Stimulated activated CD4-positive, alpha-beta T cell treated with anti-CD3 and anti-CD28 coated beads, Interleukin-4, amount 100 ng/mL, for 24 hours (primary cell): ENCODE measurements around the gene PITPNB.

Experiments
- DNase-seq: peaks from one replicate; pipeline ENCODE4 v3.0.0-alpha.2; 2020

Gene PITPNB

DNA sequence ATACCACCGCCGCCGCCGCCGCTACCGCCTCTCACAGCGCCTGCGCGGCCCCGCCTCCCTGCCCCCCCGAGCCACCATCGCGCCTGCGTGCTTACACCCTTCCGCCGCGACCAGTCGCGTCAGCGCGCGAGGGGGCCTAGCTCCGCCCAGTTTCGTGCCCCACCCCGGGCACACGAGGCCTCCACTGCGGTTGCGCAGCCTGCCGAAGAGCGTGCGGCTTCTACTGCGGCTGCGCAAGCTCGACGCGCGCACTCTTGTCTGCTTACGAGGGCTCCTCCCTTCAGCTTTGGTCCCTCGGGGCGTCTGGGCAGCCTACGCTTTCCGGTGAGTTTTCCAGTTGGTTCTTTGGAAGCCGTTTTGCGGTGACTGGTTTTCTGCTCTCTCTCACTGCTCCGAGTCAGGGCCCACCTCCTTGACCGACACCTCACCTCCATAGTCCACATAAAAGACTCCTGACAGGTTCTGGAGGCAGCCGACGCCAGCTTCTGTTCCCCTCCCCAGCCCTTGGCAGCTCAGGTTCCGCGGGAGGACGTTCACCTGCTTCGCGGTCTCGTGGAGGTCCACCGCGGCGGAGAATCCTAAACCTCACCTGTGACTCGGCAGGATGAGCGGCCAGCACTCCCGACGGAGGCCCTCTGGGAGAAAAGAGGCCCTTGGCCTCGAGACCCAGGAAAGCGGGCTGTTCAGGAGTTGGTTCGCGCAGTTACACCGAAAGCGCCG is at the start of gene PITPNB:
PITPNB (minus strand) TSS at position 35 of the 720 bp plus-strand sequence. CDS start 65 bp downstream, outside the sequence.
- DNase-seq = peak; percentile 98

DNA sequence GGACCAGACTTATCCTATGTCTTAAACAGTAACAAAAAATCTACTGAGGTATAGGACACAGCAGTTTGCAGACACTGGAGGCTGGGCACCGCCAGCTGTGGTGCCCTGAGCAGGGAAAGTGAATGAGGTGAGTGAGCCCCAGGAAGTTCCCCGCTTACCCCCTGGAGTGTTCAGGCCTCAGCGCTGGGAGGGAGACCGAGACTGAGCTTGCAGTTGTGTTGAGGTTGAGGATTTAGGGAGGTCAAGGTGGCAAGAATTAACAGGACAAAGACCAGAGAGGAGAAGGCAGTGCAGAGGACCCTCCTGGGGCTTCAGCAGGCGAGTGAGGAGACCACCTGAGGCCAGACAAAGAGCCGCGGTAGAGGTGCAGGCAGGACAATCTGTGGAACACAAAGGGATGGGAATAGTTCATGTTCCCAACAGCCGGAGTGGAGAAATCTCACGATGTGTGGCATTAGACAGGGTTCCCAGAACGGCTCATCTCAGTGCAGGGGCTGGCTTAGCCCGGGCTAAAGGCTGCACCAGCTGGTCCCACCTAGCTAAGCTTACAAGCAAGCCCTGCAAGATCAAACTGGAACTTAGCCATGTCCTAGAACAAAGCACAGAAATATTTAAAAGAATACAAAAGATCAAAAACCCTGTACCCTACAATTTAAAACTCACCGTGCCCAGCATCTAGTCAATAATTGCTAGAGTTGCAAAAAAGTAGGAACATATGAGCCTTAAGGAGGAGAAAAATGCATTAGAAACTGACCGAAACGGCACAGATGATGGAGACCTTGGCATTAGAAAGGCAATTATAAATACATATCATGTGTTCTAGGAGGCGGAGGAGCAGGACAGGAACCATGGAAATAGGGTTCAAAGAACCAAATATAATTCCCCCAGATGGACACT is 47.4 kb upstream of the PITPNB start:
- DNase-seq = no peak

DNA sequence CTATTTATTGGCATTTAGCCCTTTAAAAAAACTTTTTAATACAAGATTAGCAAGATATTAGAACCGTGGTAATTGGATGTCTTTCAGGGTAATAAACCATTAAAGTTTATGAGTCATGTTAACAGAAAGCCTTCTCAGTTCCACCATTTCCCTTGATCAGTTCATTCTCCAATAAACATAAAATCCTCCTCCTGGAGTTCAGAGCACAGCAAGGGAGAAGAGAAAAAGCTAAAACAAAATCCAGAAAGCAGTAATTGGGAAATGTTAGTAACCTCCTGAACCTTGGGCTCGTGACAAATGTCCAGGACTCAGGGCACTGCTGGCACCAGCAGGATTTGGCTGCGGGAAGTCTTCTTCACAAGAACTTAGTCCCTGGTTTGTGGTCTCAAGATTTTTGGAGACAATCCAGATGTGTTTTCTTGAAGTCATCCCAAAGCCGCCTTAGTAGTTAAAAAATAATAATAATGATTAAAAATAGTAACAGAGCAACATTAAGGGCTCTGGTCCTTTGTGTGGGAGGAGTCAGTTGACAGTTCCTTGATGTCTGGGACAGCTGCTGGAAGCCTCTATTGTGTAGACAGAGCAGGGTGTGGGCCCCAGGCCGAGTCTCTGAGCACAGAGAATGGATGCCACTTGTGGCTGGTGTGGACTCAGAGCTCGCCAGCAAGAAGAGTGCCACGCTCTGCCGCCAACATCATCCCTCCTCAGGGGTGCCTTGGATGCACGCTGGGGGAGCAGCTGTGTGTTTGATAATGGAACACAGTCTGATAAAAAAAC is 43.4 kb upstream of the PITPNB start:
- no peak for DNase-seq

DNA sequence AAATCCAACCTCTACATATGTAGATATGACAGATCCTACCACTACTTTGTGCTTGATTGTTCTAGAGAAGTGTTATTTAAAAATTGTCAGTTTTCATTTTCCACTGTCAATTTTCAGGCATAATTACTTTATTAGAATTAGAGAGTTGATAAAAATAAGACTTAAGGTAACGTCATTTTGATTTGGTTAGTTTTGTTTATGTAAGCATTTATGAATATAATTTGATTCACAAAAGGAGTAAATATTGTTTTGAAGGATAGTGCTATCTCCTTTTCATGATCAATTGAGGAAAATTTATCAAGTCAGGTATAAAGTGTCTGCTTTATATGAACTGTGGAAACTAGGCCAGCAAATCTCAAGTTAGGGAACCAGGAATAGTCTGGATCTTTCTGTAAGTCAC is 42.6 kb upstream of the PITPNB start:
- DNase-seq = no peak

DNA sequence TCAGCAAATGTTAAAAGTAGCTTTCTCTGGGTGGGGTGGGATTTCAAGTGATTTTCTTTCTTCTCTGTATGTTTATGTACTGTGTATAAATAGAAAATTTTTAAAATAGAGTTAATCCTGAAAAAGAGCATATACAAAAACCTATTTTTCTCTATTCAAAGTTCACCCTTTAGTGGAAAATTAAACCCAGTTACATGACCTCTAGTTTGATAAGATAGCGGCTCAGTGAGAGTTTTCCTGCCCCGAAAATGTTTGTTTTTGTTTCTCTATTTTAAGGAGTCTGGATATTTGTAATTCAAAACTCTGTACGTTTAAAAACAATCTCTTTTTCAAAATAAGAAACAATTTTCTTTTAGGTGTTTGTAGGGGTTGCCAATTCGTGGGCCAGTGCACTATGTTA is 42.1 kb upstream of the PITPNB start:
- DNase-seq = no peak

DNA sequence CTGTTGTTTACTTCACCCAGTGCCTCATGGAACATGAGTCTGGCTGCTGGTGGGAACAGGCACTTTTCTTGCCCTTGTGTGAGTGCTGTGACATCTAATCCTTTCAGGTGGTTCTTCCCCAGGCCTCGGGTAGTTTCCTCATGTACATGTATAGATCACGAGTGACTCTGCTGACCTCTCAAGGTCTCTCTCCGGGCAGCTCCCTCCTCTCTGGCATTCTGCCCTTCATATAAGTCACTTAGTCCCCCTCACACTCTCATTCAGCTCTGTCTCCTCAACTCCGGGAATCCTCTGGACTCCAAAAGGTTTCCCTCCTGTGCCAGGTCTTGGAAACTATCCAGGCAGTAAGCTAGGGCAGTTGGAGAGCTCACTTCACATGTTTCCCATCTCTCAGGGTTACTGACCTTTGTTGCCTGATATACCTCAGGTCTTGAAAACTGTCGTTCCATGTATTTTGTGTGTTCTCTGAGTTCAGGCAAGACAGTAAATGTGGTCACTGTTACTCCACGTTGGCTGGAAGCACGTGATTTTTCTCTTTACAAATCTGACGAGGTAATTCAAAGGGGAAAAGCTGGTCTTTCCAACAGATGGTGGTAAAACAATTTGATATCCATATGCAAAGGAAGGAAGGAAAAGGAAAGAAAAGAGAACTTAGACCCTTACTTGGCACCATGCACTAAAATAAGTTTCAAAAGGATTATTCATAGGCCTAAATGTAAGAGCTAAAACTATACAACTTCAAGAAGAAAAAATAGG is 40.5 kb upstream of the PITPNB start:
- DNase-seq = no peak

DNA sequence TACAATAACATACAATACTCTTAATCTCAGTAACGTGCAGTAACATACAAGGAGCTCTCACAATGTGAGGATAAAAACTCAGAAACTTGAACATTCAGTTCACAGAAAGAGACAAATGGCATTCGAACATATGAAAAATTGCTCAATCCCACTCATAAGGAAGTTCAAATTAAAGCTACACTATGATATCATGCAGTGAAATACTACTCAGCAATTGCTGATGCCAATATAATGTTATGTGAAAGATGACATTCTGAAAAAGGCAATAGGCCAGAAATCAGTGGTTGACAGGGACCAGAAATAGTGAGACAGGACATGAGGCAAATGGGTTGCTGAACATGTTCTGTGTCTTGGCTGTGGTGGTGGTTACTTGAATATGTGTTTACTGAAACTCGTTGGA is 33.7 kb upstream of the PITPNB start:
- DNase-seq = no peak

DNA sequence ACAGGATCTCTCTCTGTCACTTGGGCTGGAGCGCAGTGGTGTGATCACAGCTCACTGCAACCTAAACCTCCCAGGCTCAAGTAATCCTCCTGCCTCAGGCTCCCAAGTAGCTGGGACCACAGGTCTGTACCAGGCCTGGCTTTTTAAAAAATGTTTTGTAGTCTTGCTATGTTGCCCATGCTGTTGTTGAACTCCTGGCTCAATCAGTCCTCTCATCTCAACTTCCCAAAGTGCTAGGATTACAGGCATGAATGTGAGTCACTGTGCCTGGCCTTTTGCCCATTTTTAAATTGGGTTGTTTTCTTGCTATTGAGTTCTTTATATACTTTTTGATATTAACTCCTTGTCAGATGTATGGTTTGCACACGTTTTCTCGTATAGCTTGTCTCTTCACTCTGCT is 33.0 kb upstream of the PITPNB start:
- DNase-seq = no peak

DNA sequence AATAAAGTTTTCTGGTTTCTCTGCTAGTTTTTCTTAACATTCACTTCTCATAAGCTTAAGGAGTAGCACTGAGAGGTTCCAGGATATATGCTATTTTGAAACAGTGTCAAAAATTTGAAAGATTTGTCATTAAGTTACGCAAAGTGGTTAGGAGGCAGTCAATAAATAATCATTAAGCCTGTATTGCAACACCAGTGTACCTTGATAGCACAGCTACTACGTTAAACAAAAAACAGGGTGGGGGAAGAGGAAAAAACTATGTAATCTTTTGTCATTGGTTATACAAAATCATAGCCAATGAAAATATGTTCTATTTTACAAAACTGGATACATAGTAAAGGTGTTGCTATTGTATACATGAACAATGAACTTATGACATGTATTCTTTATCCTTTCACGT is 30.4 kb upstream of the PITPNB start:
- no peak for DNase-seq

DNA sequence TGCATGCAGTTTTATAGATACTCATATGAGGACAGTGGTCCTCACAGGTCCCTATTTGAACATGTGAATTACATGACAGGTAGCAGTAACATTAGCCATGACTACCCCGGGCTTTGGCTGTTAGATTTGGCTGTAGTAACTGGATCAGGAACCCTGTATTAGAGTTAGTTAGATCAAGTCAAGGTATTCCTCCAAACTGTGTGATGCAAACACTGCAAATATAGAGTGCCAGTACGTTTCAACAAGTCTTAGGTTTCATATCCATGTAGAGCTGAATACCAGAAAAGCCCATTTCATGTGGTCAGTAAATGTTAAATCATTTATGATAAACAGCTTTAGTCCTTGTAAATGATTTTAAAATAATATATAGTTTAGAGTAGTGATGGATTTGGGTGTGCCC is 29.5 kb upstream of the PITPNB start:
- no peak for DNase-seq

DNA sequence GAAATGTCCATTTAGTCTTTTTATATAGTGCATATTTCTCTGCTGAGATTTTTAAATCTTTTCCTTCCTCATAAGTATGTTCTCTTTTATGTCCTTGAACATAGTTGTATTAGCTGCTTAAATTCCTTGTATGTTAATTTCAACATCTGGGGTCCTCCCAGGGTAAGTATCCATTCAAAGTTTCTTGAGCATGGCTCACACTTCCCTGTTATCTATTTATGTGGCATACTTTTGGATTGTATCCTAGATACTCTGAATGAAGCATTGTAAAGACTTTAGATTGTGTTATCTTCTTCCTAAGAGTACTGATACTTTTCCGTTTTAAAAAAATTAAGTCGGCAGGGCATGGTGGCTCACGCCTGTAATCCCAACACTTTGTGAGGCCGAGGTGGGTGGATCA is 28.4 kb upstream of the PITPNB start:
- no peak for DNase-seq

DNA sequence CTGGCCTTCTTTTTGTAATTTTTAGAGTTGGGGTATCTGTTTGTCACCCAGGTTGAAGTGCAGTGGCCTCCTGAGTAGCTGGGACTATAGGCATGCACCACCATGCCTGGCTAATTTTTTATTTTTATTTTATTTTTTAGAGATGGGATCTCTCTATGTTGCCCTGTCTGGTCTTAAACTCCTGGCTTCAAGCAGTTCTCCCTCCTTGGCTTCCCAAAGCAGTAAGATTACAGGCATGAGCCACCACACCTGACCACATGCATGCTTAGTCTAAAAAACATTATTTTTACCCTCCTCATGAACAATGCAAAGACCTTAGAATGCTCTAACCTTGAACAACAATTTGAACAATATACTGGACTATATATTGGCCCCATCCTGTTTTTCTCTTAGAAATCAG is 22.1 kb upstream of the PITPNB start:
- DNase-seq = no peak

DNA sequence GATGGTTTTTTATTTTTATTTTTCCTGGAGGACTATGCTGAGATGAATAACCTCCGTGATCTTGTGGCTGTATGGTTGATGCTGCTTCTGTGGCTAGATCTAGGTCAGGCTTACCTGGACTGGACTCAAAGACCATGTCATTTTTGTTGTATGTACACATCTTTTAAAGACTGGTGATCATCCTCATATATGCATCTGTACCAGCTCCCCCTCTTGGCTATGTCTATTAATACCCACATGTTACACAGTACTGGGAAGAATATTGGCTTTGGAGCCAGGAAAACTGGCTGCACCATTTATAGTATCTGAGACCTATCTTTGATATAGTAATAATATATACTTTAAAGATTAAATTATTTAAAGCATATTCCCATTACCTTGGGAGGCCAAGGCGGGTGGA is 18.4 kb upstream of the PITPNB start:
- no peak for DNase-seq

DNA sequence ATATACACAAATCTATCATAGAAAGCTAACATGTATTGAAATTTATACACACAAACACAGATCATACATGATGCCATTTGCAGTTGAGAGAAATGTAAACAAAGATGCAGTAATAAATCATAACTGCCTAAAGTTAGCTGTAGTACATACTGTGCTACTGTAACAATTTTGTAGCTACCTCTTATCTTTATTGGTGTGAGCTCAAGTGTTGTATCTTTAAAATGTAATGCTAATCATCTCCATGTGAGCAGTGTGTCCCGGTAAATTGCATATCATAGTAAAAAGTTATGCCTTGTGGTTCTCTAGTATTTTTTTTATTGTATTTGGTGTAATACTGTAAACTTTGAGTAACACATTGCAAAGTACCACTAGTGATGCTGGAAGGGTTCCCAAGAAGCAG is 16.8 kb upstream of the PITPNB start:
- no peak for DNase-seq

DNA sequence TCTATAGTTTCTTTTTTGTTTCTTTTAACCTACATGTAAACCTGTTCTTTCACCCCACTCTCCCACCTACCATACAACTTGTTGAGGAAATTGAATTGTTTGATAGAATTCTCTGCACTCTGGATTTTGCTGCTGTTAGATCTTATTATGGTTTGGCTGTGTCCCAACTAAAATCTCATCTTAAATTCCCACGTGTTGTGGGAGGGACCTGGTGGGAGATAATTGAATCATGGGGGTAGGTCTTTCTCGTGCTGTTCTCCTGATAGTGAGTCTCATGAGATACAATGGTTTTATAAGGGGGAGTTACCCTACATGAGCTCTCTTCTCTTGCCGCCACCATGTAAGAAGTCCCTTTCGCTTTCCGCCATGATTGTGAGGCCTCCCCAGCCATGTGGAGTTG is 15.0 kb upstream of the PITPNB start:
- DNase-seq = no peak

DNA sequence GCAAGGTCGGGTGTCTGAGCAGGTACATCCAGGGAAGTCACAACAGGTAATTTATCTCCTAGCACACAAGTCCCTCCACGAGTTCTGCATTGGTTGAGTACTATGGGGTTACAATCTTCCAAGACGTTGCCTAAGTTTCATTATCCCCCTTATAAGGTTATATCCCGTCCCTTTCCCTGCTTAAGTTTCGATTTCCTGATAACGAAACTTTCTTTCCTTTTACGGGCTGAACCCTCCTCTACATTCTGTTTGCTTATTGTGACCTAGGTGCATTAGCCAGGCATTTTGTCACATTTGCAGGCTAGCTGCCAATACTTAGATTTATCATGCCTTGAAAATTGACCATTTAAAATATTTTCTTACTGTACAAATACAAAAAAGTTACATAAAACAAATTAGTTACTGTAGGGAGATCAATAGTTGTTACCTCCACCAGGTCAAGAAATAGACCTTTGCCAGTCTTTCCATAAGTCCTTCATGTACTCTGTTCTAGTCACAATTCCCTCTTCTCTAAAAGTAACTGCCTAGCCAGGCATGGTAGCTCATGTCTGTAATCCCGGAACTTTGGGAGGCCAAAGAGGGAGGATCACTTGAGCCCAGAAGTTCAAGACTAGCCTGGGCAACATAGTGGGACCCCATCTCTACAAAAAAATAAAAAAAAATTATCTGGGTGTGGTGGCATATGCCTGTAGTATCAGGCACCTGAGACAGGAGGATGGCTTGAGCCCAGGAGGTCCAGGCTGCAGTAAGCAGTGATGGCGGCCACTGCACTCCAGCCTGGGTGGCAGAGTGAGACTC is 14.3 kb upstream of the PITPNB start:
- no peak for DNase-seq

DNA sequence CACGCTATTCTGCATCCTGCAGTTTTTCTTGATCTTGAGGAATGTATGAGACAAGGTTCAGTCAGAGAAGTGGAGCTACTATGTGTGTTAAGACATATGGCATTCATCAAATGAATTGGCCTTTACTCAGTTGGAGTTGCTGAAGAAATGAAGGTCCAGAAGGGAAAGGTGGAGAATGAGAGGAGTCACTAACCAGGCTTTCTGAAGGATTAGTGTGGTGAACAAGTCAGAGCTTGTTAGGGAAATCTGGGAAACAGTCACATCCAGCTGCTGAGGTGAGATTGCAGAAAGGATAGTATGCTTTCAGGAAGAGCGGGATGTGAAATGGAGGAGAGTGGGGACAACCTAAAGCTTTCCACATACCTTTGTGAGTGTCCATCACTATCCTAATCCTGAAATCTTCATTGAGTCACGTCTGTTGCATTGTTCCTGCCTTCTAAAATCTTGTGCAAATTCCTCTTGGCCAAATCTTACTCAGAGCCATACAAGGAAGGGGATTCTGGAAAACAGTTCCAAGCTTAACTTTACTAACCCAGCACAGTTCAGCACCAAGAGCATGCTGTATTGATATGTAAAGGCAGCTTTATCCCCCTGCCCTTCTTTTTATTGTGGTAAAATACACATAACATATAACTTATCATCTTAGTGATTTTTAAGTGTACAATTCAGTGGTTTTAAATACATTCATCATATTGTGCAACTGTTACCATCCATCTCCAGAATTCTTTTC is 11.4 kb upstream of the PITPNB start:
- no peak for DNase-seq

DNA sequence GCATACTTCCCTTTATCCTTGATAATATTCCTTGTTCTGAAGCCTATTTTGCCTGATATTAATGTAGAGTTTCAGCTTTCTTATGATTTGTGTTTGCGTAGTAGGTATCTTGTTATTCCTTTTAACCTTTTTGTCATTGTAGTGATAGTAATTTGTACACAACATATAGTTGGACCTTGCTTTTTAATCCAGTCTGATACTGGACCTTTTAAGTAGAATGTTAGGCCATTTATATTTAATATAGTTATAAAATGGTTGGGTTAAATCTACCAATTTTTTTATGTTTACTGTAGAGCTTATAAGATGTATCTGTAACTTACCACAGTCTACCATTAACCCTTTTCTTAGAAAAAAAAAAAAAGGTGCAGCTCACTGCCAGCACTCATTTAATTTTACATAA is 8.6 kb upstream of the PITPNB start:
- no peak for DNase-seq

DNA sequence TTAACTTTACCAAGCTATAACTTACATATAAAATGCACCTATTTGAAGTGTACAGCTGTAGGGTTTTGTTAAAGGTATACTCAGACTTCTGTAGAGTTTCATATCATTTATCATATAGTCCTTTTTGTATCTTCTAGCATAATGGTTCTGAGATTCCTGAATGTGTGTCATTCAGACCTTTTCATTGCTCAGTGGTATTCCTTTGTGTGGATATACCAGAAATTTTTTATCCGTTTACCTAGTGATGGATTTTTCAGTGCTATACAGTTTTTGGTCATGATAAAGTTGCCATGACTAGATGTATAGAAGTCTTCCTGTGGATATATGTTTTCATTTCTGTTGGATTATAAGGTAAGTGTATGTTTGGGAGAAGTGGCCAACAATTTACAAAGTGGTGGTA is 6.3 kb upstream of the PITPNB start:
- DNase-seq = no peak

DNA sequence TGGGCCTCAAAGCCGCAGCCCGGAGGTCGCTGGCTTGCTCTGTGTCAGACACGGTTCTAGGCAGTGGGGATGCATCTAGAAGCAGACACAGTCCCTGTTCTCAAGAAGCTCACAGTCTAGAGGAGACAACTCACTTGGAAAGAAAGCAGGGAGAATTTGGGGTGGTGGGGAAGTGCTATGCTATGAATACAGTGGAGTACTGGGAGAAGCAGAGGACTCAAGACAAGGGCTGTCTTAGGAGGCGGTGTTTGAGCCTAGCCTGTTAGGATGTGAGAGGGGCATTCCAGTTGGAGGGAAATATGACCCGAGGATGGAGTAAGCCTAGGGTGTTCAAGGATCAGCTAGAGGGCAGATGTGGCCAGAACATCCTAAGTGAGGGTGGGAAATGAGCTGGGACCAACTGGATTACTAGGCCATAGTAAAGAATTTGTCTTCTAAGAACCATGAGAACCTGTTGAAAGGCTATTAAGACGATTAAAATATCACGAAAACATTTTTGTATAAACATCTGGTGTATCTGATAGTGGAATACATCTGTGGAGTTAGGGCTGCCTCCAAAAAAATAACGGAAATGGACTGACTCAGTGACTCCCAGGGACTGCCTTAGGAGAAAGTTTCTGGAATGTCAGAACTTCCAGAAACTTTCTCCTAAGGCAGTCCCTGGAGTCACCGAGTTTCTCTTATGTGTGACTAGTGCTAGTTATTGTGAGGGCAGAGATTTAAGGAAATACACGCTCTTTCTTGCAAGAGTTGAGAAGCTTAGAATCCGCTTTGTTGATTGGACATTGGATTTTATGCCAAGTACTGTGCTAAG is 1.1 kb upstream of the PITPNB start:
- DNase-seq = peak; percentile 4
